HEK293 (cell line): ENCODE data around the gene CARS1.

ENCODE experiments used
- BCL11B ChIP-seq: fragments of 450-650 bp; formaldehyde crosslinking; IDR thresholded peaks from 2 replicates; pipeline ENCODE4 v1.5.1; 2016; ENCODE audit warnings: low read depth, missing biosample characterization, missing genetic modification characterization
- CTCF ChIP-seq: fragments of 450-650 bp; formaldehyde crosslinking; IDR thresholded peaks from 2 replicates; pipeline ENCODE4 v1.5.1; 2016; ENCODE audit warnings: missing biosample characterization, missing genetic modification characterization
- GLIS2 ChIP-seq: fragments of 450-650 bp; formaldehyde crosslinking; IDR thresholded peaks from 2 replicates; pipeline ENCODE4 v1.5.1; 2016; ENCODE audit warnings: missing biosample characterization, missing genetic modification characterization
- HIC1 ChIP-seq: fragments of 450-650 bp; formaldehyde crosslinking; IDR thresholded peaks from 2 replicates; pipeline ENCODE4 v1.5.1; 2016; ENCODE audit warnings: missing biosample characterization, missing genetic modification characterization
- KLF16 ChIP-seq: fragments of 450-650 bp; formaldehyde crosslinking; IDR thresholded peaks from 2 replicates; pipeline ENCODE4 v1.5.1; 2017; ENCODE audit warnings: missing biosample characterization, missing genetic modification characterization
- MYNN ChIP-seq: fragments of 450-650 bp; formaldehyde crosslinking; IDR thresholded peaks from 2 replicates; pipeline ENCODE4 v1.5.1; 2016; ENCODE audit warnings: missing biosample characterization, missing genetic modification characterization, borderline replicate concordance
- PATZ1 ChIP-seq: fragments of 450-650 bp; formaldehyde crosslinking; IDR thresholded peaks from 2 replicates; pipeline ENCODE4 v1.5.1; 2016; ENCODE audit warnings: missing biosample characterization, missing genetic modification characterization
- RBAK ChIP-seq: fragments of 450-650 bp; formaldehyde crosslinking; IDR thresholded peaks from 2 replicates; pipeline ENCODE4 v1.5.1; 2016; ENCODE audit warnings: missing biosample characterization, missing genetic modification characterization
- WT1 ChIP-seq: fragments of 450-650 bp; formaldehyde crosslinking; IDR thresholded peaks from 2 replicates; pipeline ENCODE4 v1.5.1; 2016; ENCODE audit warnings: missing biosample characterization, missing genetic modification characterization
- ZBTB21 ChIP-seq: fragments of 450-650 bp; formaldehyde crosslinking; IDR thresholded peaks from 2 replicates; pipeline ENCODE4 v1.5.1; 2017; ENCODE audit warnings: missing biosample characterization, missing genetic modification characterization
- ZFP69B ChIP-seq: fragments of 450-650 bp; formaldehyde crosslinking; IDR thresholded peaks from 2 replicates; pipeline ENCODE4 v1.5.1; 2016; ENCODE audit warnings: missing biosample characterization, missing genetic modification characterization
- ZIC2 ChIP-seq: fragments of 450-650 bp; formaldehyde crosslinking; IDR thresholded peaks from 2 replicates; pipeline ENCODE4 v1.5.1; 2016; ENCODE audit warnings: missing biosample characterization, missing genetic modification characterization
- ZNF112 ChIP-seq: fragments of 450-650 bp; formaldehyde crosslinking; IDR thresholded peaks from 2 replicates; pipeline ENCODE4 v1.5.0; 2017; ENCODE audit warnings: missing biosample characterization, missing genetic modification characterization
- ZNF16 ChIP-seq: fragments of 450-650 bp; formaldehyde crosslinking; IDR thresholded peaks from 2 replicates; pipeline ENCODE4 v1.5.1; 2016; ENCODE audit warnings: low read depth, missing biosample characterization, missing genetic modification characterization
- ZNF23 ChIP-seq: fragments of 450-650 bp; formaldehyde crosslinking; IDR thresholded peaks from 2 replicates; pipeline ENCODE4 v1.5.1; 2016; ENCODE audit warnings: missing biosample characterization, missing genetic modification characterization, borderline replicate concordance
- ZNF24 ChIP-seq: fragments of 450-650 bp; formaldehyde crosslinking; IDR thresholded peaks from 2 replicates; pipeline ENCODE4 v1.5.1; 2016; ENCODE audit warnings: missing biosample characterization, missing genetic modification characterization
- ZNF311 ChIP-seq: fragments of 450-650 bp; formaldehyde crosslinking; IDR thresholded peaks from 2 replicates; pipeline ENCODE4 v1.5.1; 2017; ENCODE audit warnings: missing biosample characterization, missing genetic modification characterization, borderline replicate concordance
- ZNF366 ChIP-seq: fragments of 450-650 bp; formaldehyde crosslinking; conservative IDR thresholded peaks from 2 replicates; pipeline ENCODE4 v1.5.1; 2016; ENCODE audit warnings: missing biosample characterization, missing genetic modification characterization
- ZNF48 ChIP-seq: fragments of 450-650 bp; formaldehyde crosslinking; IDR thresholded peaks from 2 replicates; pipeline ENCODE4 v1.5.1; 2016; ENCODE audit warnings: missing biosample characterization, missing genetic modification characterization
- ZNF530 ChIP-seq: fragments of 450-650 bp; formaldehyde crosslinking; IDR thresholded peaks from 2 replicates; pipeline ENCODE4 v1.5.1; 2016; ENCODE audit warnings: low read depth, missing biosample characterization, missing genetic modification characterization
- ZNF654 ChIP-seq: fragments of 450-650 bp; formaldehyde crosslinking; IDR thresholded peaks from 2 replicates; pipeline ENCODE4 v1.5.1; 2016; ENCODE audit warnings: low read depth, missing biosample characterization, missing genetic modification characterization
- ZNF670 ChIP-seq: fragments of 450-650 bp; formaldehyde crosslinking; IDR thresholded peaks from 2 replicates; pipeline ENCODE4 v1.5.1; 2016; ENCODE audit warnings: missing biosample characterization, missing genetic modification characterization, low read depth
- ZNF677 ChIP-seq: fragments of 450-650 bp; IDR thresholded peaks from 2 replicates; pipeline ENCODE4 v1.5.0; 2018; ENCODE audit warnings: missing biosample characterization, mild to moderate bottlenecking, missing genetic modification characterization, moderate library complexity
- ZNF843 ChIP-seq: fragments of 450-650 bp; formaldehyde crosslinking; IDR thresholded peaks from 2 replicates; pipeline ENCODE4 v1.5.1; 2016; ENCODE audit warnings: missing biosample characterization, missing genetic modification characterization
- ZSCAN23 ChIP-seq: fragments of 450-650 bp; formaldehyde crosslinking; IDR thresholded peaks from 2 replicates; pipeline ENCODE4 v1.5.1; 2016; ENCODE audit warnings: missing biosample characterization, missing genetic modification characterization
- ZXDB ChIP-seq: fragments of 450-650 bp; formaldehyde crosslinking; IDR thresholded peaks from 2 replicates; pipeline ENCODE4 v1.5.1; 2016; ENCODE audit warnings: missing biosample characterization, missing genetic modification characterization
- TF ChIP-seq, protein P1 (sequence below): fragments of 450-650 bp; IDR thresholded peaks from 2 replicates; pipeline ENCODE4 v1.5.1; 2018; ENCODE audit warnings: missing biosample characterization, mild to moderate bottlenecking, missing genetic modification characterization
- TF ChIP-seq, protein P2 (sequence below): fragments of 450-650 bp; formaldehyde crosslinking; IDR thresholded peaks from 2 replicates; pipeline ENCODE4 v1.5.1; 2016; ENCODE audit warnings: missing biosample characterization, missing genetic modification characterization
- TF ChIP-seq, protein P3 (sequence below): fragments of 450-650 bp; formaldehyde crosslinking; IDR thresholded peaks from 2 replicates; pipeline ENCODE4 v1.5.1; 2017; ENCODE audit warnings: missing biosample characterization, missing genetic modification characterization

CARS1 gene

GRCh38 chr11:3049430-3050243 is 7.6 kb downstream of the CARS1 start (continued):
- TF ChIP-seq ZIC2 (tag by site-specific recombination) = peak; percentile 91
- TF ChIP-seq, protein P1, sequence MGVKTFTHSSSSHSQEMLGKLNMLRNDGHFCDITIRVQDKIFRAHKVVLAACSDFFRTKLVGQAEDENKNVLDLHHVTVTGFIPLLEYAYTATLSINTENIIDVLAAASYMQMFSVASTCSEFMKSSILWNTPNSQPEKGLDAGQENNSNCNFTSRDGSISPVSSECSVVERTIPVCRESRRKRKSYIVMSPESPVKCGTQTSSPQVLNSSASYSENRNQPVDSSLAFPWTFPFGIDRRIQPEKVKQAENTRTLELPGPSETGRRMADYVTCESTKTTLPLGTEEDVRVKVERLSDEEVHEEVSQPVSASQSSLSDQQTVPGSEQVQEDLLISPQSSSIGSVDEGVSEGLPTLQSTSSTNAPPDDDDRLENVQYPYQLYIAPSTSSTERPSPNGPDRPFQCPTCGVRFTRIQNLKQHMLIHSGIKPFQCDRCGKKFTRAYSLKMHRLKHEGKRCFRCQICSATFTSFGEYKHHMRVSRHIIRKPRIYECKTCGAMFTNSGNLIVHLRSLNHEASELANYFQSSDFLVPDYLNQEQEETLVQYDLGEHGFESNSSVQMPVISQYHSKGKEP (tag by site-specific recombination) = peak; percentile 72
- TF ChIP-seq ZNF670 (tag by site-specific recombination) = no peak
- 0 out of 2 replicates have a peak, but pooled peaks have one; percentile 22 for TF ChIP-seq CTCF (tag by site-specific recombination)
- TF ChIP-seq PATZ1 = peak; percentile 53; the same call in 1 of the 2 replicates
- no peak for TF ChIP-seq ZNF16
- TF ChIP-seq ZNF654 (tag by site-specific recombination) = peak; percentile 34; the same call in 1 of the 2 replicates
- no peak for TF ChIP-seq MYNN (tag by site-specific recombination)
- peak; percentile 33; the same call in 1 of the 2 replicates for TF ChIP-seq HIC1 (tag by site-specific recombination)
- no peak for TF ChIP-seq ZNF311 (tag by site-specific recombination)
- TF ChIP-seq ZSCAN23 (tag by site-specific recombination) = no peak
- no peak for TF ChIP-seq ZNF677 (tag by site-specific recombination)
- no peak for TF ChIP-seq ZNF48 (tag by site-specific recombination)
- TF ChIP-seq ZNF112 (tag by site-specific recombination) = no peak
- no peak for TF ChIP-seq ZNF23 (tag by site-specific recombination)
- TF ChIP-seq ZNF843 (tag by site-specific recombination) = no peak
- 0 out of 2 replicates have a peak, but pooled peaks have one; percentile 23 for TF ChIP-seq ZXDB (tag by site-specific recombination)
- TF ChIP-seq, protein P2, sequence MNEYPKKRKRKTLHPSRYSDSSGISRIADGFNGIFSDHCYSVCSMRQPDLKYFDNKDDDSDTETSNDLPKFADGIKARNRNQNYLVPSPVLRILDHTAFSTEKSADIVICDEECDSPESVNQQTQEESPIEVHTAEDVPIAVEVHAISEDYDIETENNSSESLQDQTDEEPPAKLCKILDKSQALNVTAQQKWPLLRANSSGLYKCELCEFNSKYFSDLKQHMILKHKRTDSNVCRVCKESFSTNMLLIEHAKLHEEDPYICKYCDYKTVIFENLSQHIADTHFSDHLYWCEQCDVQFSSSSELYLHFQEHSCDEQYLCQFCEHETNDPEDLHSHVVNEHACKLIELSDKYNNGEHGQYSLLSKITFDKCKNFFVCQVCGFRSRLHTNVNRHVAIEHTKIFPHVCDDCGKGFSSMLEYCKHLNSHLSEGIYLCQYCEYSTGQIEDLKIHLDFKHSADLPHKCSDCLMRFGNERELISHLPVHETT (tag by site-specific recombination) = no peak
- TF ChIP-seq ZNF24 = 0 out of 2 replicates have a peak, but pooled peaks have one; percentile 49
- no peak for TF ChIP-seq ZBTB21 (tag by site-specific recombination)
- no peak for TF ChIP-seq BCL11B
- TF ChIP-seq ZNF530 (tag by site-specific recombination) = no peak
- TF ChIP-seq ZFP69B = no peak
- no peak for TF ChIP-seq KLF16 (tag by site-specific recombination)
- TF ChIP-seq GLIS2 (tag by site-specific recombination) = peak; percentile 85
- TF ChIP-seq, protein P3, sequence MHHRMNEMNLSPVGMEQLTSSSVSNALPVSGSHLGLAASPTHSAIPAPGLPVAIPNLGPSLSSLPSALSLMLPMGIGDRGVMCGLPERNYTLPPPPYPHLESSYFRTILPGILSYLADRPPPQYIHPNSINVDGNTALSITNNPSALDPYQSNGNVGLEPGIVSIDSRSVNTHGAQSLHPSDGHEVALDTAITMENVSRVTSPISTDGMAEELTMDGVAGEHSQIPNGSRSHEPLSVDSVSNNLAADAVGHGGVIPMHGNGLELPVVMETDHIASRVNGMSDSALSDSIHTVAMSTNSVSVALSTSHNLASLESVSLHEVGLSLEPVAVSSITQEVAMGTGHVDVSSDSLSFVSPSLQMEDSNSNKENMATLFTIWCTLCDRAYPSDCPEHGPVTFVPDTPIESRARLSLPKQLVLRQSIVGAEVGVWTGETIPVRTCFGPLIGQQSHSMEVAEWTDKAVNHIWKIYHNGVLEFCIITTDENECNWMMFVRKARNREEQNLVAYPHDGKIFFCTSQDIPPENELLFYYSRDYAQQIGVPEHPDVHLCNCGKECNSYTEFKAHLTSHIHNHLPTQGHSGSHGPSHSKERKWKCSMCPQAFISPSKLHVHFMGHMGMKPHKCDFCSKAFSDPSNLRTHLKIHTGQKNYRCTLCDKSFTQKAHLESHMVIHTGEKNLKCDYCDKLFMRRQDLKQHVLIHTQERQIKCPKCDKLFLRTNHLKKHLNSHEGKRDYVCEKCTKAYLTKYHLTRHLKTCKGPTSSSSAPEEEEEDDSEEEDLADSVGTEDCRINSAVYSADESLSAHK = no peak
- peak; percentile 58 for TF ChIP-seq ZNF366 (tag by site-specific recombination)
- TF ChIP-seq WT1 (tag by site-specific recombination) = no peak
- no peak for TF ChIP-seq RBAK
